GM21528 (cell line): Measurements from ENCODE around the gene KIF6.

Source experiments
- ATAC-seq: cut with Tn5 transposase; IDR thresholded peaks from one replicate; pipeline ENCODE4 v1.9.1; 2021; ENCODE audit warnings: mild to moderate bottlenecking, moderate library complexity; ENCODE audit not compliant: unreplicated experiment, low FRiP score

The KIF6 gene

DNA sequence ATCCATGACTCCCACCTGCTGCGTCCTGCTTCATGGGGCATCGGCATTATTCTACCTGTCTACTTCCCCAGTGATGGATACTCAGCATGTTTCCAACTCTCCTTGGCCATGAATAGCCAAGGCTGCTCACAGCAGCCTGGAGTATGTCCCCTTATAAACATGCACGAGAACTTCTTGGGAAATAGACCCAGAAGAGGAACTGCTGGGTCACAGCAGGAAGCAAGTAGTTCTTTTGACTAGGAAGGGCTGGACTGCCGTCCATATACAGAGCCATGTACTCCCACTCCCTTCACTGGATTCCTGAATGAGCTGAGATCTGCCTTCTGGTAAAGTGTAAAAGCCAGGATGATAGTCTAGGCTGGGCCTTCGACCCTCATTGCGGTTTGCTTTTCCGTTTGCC, 296.4 kb downstream of the KIF6 start:
- ATAC-seq, result no peak

DNA sequence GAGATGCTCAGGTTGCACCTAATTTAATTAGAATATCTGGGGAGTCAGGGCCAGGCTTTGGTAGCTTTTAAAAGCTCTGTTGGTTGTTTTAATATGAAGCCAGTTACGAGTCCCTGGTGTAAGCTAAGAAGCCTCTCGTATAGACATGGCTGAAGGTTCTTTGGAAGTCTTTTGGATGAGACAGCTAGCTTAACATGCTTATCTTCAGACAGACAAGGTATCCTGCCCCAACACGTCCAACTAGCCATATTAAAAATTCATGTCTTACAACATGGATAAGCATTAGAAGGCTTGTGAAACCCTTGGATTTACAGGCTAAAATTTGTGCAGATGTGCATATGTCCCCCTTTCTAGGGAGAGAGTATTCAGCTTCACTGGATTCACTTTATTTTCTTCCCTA, 297.1 kb downstream of the KIF6 start:
- ATAC-seq, result no peak

DNA sequence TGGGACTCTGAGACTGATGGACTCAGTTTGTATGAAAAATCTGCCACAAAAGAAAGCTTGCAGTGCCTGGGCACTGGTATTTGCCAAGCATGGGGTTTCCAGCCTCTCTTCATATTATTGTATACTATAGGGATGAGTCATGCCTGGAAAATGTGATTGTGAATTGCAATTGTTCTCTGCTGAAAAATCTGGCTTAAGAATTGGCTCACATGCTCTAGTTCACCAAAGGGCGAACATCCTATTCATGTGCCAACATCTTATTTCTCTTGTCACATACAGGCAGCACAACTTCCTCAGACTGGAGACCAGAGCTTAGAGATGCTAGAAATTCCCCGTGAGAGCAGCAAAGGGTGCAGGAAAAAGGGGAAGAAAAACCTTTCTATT, 299.1 kb downstream of the KIF6 start:
- ATAC-seq, result no peak

DNA sequence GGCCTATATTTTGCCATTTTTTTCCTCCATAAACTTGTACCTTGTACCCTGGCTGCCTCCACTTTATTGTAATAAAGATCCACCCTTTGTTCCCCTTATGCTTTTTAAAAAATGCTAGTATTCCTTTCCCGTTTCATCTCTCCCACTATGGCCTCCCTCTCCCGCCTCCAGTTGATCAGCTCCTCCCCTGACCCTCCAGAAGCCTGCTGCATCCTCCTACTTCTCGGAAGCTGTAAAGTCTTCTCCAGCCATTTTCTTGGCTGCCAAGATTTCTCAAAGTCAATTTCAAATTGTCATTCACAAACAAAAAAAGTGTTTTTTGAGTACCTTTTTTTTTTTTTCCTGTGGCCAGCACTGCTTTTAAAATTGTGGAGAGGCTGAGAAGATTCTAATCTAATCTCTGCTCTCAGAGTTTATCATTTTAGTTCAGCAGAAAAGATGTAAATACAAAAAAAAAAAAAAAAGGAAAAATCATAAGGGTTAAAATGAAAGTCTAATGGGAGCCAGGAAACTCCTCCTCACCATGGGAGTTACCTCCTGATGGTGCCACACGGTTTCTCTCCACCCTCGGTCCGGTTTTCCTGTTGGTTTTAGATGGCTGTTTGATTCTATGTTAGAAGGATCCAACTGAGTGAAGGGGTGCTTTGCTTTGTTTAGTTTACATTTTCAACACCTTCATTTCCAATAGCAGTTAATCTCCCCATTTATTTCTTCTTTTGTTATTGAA, 299.7 kb downstream of the KIF6 start:
- no peak for ATAC-seq

DNA sequence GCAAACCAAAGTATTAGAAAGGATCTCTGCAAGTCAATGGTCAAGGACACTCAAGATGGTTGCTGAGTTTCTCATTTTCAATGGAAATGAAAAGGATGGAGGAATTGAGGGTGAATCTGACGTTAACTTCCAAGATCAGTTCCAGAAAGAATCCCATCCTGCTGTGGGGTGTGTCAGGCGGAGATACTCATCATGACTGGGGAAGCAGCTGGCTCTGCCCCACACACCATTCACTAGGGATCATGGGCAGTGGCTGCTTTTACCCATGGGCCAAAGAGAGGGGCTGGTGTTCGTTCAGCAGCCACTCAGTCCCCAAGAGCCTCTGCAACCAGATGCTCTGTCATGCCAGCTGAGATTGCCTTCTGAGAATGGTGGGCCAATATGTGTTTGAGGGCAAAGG, 300.4 kb downstream of the KIF6 start:
- ATAC-seq, result no peak

DNA sequence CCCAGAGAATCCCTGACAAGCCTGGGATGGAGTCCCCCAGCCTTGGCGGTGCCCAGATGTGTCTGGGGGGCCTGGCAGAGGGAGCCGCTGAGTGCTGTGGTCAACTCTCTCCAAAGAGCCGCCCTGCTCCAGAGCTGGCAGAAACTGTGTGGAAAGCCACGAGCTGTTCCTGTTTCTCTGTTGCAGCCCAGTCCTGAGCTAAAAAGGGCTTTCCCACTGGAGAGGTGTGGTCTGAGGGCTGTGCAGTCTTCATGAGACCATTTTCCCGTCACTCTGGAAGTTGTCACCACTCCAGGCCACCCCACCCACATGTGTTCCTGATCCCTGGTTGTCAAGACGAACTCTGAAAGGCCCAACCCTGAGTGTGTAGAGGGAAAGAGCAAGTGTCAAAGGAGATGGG, 303.0 kb downstream of the KIF6 start:
- no peak for ATAC-seq

DNA sequence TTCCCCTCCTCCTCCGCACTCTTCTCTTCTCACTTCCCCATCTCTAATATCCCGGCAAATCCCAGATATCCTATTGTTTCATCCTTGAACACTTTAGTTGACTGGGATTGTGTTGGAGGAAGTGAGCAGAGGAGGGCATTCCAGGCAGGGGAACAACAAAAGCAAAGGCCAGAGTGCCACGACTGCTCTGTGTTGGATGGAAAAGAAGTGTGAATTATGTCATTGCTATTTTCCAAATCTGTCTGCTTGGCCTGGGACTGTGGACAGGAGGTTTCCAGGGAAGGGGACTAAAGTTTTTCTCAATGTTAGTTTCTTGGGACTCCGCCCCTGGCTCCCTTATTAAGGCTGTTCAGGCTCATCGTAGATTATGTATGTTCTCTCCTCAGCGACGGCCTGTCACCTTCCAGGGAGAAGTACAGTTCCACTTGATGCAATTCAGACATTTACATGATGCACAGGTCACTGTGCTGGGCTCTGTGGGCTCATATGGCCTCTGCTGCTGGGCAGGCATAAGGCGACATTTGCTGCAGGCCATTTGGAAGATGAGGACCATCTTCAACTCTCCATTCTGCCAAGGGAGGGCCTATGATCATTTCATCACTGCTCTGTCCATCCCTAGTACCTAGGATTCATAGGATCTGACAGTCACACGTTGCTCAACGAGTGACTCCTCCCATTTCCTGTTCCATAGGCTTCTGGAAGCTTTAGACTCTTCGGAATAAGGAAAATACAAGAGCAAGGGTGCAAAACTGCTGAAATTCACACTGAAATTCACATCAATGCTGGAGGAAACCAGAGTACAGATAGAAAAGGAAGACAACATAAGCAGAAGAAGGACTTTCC, 303.6 kb downstream of the KIF6 start:
- no peak for ATAC-seq

DNA sequence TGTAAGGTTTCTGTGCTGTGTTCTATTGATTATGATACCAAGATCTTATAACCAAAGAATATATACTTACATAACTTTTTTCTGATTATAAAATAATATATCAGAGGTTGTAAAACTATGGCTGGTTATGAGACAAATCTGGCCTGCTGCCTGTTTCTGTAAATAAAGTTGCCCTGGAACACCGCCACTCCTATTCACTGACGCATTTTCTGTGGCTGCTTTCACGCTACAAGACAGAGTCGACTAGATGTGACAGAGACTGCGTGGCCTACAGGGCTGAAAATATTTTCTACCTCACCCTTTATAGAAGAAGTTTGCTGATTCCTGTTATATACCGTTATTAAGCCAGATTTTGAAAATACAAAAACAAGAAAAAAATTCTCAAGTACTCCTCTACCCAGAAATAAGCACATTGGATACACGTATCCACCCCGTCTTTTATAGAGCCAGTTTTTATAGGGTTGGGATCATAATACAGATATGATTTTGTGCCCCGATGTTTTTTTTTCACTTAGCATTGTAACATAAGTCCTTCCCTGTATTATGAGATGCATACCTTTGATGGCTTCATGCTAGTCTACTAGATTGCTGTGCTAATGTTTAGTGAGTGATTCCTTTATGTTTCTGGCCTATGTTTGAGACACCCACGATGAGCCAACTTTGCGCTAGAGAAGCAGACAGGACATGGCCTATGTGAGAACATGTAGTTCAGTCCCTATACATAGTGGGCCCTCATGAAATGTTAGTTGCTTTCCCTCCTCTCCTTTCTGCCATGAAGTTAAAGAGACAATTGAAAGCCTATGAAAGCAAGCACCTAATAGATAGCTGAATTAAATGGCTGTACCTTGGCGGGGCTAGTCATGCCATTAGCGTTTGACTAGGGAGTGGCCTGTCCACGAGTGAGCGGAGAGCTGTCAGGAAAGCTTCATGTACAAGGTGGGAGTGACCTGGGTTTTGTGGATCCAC, 304.6 kb downstream of the KIF6 start:
- no peak for ATAC-seq

DNA sequence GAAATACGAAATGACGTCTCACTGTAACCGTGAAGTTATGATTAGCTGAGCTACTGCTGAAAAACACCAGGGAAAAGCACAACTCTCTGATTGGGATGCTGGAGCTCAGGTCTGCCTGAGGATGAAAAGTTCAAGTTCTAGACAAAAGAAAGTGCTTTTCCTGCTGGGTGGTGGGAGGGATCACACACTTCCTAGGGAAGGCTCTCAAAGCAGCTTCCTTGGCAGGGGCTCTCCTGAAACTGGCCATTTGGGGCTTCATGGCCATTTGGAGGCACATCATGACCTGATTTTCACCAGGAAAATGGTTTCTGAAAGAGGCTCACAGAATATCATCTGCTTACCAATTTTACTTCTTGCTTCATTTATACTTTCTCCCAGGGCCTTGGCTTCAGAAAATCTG, 305.6 kb downstream of the KIF6 start:
- no peak for ATAC-seq

DNA sequence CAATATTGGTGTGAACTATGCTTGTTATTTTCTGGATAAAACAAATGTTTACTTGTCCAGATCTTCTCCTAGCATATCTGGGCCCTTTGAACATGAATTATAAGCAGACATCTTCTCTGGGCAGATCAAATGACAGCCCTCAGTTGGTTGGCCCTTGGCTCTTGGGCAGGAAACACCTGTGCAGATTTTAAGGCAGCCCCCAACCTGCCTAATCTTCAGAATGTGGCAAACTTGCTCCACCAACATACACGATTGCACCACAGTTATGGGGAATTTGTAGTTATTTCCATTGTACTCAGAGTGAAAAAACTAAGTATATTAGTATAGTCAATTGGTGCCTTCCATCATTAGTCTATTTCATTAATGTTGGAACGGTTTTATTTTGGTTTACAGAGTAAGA, 307.8 kb downstream of the KIF6 start:
- ATAC-seq, result no peak

DNA sequence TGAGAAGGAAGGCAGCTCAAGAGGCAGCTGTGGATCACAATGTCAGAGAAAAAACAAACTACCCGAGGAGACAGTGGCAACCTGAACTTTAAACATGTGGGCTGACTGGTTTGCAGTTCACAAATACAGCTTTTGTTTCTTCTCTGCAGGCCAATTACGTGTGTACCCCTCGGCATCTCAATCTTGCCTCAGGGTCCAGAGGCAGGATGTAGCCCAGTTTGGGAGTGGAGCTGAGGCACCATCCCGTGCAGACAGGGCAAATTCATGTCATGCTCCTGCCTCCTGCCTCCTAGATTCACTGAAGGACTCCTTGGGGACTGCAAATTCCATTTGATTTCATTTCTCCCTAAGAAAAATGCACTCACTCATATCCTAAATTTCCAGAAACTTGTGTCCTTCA, 308.5 kb downstream of the KIF6 start:
- ATAC-seq, result no peak

DNA sequence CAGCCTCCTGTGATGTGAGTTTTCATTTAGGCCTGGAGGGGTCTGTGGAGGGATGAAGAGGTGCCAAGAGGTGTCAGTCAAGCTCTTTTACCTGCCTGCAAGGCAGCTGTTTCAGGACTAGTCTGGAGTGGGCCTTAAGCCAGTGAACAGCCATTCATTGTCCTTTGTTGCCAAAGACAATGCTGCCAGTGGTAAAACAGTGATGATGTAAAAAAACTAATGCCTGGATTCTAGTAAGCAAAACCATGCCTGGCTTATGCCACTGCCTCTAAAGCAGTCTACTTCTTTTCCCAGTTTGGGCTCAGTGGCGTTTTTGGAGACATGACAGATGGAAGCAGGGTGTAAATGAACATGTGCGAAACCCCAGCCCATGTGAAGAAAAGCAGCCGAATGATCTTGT, 309.2 kb downstream of the KIF6 start:
- no peak for ATAC-seq

DNA sequence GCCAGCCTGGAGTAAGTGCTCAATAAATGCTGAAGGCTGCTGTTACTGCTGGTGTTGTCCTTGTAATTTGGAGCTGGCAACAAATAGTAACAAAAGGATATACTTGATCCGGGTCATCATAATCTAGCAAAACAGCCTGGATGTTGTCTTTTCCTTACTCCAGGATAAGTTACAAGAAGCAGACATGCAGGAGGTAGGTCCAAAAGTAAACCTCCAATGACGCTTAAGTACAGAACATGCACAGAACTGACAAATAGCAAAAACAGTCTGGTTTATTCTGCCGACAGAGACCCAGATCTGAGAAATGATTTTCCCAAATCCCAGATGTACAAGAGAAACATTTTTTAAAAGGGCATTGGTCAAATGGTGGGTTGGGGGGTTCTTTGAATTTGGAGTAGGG, 309.7 kb downstream of the KIF6 start:
- ATAC-seq, result no peak

DNA sequence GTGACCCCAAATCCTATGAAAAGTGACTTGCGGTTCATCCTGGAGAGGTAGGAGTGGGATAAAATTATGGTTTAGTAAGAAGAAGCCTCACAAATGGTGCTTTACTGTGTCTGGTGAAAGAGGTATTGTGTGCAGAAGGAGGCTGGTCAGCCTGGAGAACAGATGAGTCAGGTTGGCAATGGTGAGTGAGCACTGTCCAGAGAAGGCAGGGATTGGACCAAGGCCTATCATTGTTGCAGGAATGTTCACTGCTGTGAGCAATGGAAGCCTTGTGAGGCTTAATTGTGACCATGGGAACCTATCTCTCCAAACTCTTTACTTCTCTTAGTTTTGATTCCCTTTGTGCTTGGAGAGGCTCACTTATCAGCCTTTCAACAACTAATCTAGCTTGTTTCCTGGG, 313.7 kb downstream of the KIF6 start:
- no peak for ATAC-seq

DNA sequence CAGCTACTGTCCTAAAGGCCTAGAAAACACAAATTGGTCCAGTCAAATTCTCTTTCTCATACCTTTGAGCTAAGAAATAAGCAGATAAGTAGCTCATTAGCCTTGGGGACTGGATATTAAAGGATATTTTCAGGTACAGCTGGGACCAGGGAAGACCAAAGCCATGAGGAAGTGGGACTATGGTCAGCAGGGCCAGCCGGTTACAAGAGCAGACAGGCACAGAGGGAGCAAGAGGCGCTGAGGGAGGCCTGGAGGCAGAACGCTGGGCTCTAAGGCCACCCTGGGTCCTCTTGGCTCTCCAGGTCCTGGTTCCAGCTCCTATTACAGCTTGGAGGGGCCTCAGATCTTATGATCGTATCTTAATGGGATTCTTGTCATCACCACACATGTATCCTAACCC, 314.2 kb downstream of the KIF6 start:
- ATAC-seq, result no peak

DNA sequence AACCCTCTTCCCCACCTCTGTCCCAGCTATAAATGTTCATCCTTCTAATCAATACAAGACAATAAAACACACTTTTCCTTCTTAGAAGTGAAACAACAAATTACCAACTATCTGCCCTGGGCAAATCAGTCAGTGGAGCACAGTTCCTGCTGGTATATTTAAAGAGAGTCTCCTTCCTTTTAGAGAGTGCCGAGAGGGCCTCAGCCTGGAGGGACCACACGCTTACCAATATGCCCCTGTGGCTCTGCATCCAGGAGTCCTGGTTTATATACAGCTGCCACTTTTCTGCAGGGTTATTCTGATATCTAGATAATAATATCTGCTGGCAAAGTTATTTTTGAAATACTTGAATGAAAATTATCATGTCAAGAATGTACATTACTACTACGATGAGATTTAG, 315.3 kb downstream of the KIF6 start:
- no peak for ATAC-seq

DNA sequence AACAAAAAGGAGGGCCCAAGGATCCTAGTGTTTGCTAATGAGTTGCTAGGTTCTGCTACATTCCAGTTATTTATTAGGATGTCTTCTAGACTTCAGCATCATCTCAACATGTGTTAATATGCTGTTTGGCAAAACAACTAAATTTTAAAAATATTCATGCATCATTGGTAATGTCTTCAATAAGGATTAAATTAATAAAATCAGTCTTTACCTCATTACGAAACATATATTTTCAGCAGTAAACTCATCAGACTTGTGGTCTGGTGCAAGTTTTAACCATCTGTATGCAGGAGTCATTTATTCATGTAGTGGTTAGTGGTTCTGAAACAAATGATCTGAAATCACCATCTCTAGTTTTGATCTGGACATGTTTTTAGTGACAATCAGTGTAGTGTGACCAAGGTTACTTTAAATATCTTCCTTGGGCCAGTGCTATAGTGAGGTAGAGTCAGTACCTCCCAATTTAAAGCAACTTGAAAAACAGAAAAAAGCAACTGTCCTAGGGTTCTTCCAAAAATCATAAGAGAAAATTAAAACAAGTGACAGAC, 317.7 kb downstream of the KIF6 start:
- ATAC-seq, result peak; percentile 80

DNA sequence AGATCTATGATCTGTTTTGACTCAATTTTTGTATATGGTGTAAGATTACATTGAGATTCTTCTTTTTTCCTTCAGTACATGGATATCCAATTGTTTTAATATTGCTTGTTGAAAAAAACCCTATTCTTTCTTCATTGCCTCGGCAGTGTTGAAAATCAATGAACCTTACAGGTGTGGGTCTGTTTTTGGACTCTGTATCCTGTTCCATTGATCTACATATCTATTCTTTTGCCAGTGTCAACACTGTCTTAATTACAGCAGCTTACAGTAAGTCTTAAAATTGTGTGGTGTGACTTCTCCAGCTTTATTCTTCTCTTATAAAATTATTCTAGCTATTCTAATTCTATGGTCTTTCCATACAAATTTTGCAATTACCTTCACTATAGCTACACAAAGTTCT, 320.9 kb downstream of the KIF6 start:
- ATAC-seq, result no peak

DNA sequence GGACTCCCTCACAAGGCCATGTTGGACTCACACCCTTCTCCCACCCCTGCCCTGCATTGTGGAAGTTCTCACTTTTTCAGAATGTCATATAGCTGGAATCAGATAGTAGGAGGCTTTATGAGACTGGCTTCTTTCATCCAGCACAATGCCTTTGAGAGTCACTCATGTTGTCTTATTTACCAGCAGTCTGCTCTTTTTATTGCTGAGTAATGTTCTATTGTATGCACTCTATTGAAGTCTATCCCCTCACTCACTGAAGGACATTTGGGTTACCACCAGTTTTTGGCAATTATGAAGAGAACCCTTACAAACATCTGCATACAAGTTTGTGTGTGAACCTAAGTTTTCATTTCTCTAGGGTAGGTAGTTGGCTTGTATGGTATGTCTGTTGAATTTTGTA, 321.9 kb downstream of the KIF6 start:
- ATAC-seq, result no peak

DNA sequence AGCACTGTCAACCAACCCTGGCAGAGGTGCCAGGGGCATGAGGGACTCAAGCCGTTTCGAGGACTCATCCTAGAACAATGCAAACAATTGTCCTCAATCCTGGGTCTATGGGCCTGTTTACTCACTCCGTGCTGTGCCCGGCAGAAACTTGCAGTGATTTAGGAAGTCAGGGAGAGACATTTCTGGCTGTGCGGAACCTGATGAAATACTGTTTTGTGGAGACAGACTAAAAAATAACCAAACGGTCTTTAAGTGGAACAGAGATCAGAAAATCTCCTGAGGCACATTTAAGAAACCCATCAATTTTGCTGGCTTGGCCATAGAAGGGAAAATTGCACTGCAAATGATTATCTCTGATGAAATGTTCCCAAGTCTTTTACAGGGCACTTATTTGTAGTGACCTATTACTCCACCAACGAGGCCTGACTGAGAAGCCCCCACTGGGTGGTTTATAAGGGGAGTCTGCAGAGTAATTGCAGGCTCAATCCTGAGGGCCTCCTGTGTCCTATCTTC, 322.9 kb downstream of the KIF6 start:
- ATAC-seq, result no peak

DNA sequence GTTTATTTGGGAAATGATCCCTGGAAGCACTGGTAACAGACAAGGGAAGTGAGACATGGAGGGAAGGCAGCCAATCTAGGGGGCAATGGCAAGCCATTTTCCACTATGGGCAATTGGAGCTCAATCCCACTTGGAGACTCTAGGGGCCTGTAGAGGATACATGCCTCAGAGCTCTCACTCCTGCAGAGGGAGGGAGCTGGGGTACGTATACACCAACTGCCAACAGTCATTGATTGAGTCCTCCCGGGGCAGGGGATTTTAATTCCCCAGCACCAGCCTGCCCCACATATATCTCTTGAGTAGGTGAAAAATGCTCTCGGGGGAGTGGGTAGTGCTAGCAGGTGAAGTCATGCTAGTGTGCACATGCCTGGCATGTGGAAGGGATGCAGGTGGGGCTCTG, 323.8 kb downstream of the KIF6 start:
- no peak for ATAC-seq
